HG03045 (cell line): ENCODE data around the gene CORO2B.

Experiments
- ATAC-seq: cut with Tn5 transposase; IDR thresholded peaks from one replicate; pipeline ENCODE4 v1.9.1; 2021; ENCODE audit warnings: mild to moderate bottlenecking, moderate library complexity; ENCODE audit not compliant: unreplicated experiment

The CORO2B gene

DNA sequence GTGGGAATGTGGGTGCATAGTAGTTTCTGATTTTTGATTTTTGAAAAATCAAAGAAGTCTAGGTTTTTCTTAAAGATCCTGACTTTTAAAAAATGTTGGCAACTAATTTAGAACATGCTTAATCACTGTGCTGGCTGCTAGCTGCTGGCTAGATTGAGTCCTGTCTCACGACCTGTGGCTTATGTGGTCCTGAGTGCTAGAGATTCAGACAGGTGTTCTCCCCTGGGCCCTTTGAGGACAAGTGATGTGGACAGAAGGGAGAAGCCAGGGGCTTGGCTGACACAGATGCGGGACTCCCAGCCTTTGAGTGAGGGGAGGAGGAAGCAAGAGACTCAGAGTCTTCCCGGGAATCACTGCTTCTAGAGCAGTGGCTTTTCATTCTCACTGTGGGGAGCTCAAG, 47.5 kb downstream of the CORO2B start:
- no peak for ATAC-seq

DNA sequence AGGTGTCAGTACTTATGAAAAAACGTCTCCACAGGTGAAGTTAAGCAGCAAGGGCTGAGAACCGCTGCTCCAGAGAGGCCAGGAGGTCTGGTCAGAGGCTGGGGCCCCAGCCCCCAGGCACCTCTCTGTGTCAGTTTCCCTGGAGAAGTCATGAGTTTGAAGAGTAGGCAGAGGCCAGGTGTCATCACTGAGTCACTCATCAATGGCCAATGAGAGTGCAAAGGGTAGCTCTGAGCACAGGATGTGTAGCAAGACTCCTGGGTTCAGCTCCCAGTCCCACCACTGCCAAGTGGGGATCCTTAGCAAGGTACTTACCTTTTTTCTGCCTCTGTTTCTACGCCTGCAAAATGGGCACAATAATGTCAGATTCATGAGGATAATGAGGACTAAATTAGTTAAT, 47.9 kb downstream of the CORO2B start:
- ATAC-seq, result no peak

DNA sequence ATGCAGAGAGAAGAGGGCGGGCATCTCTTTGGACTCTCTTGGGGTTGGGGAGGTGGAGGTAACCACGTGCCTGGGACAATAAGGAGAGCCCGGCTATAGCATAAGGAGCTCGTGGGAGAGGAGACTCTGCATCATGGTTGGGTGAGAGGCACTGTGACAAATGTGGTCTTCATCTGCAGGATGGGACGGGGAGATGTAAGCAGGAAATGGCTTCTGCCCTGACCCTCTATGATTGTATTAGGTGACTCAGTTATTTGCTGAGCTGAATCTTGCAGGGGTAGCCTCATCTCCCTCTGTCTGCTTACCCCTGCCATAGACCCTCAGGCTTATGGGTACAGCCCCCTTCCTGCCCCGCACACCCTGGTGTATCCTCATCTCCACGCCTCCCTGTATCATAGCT, 48.7 kb downstream of the CORO2B start:
- ATAC-seq, result no peak

DNA sequence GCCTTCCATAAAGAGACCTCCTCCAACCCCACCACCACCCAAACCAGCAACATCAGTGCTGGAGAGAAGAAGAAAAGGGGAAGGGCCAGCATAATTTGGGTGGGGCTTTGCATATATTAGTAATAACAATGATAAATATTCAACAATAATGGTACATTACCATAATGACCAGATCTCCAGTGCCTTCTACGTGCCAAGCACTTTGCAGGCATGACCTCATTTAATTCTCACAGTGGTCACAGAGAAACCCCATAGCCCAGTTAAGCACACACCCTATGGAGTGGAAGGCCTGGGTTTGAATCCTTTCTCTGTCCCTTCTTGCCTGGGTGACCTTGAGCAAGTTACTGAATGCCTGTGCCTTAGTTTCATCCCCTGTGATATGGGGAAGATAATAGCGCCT, 49.2 kb downstream of the CORO2B start:
- ATAC-seq, result no peak

DNA sequence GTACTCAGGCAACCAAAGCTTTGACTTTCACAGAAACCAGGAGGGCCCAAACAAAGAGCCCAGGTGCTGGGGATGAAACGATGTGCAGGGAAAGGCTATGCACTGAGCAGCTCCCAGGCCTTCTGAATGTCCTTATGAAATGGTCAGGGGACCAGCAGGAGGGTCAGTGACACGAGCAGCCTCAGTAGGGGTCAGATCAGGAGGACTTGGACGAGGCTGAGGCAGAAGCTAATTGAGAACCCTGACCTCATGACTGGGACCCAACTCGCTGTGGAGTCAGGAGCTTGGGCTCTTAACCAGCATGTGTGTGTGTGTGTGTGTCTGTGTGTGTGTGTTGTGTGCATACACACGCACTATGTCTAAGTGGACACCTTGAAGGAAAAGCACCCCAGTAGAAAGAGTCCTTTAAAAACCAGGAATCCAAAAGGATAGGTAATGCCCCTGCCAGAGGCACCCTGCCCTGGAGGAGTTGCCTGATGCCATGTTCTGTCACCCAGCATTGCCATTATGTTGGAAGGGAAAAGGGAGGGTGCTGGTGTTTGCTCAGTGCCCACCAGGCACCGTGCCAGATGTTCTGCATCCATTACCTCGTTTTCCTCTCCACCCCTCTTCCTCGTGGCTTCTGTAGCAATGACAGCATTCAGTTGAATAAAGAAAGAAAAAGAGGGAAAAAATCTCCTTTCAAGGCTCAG, 50.9 kb downstream of the CORO2B start:
- ATAC-seq, result no peak

DNA sequence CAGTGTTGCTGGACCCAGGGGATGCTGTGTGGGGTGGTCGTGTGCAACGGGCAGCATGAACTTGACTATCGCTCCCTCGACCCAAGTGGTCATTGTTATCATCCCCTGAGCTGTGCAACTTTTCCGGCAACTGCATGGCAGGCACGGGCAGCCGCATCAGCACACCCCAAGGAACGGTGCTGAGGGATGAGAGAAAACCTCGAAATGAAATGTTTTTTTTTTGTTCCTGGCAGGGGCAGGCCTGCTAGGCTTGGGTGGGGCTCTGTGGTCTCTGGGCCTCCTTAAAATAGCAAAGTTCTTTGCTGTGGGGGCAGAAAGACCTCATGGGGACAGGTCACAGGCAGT, 51.4 kb downstream of the CORO2B start:
- ATAC-seq, result no peak

DNA sequence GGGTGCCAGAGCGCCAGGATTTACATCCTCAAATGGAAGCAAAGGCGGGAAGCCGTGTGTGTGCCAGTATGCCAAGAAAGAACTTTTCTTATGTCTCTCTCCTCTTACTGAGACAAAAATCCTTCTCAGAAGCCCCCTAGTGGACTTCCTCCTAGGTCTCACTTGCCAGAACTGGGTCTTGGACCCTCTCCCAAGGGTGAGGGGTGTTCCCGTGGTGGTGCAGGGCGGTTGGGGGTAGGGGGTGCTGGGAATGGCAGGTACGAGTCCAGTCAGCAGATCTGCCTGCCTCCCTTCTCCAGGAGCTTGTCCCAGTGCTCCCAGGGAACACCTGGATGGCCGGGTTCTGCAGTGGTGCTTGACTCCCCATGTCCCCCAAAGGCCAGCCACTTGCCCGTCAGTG, 52.0 kb downstream of the CORO2B start:
- ATAC-seq, result no peak

DNA sequence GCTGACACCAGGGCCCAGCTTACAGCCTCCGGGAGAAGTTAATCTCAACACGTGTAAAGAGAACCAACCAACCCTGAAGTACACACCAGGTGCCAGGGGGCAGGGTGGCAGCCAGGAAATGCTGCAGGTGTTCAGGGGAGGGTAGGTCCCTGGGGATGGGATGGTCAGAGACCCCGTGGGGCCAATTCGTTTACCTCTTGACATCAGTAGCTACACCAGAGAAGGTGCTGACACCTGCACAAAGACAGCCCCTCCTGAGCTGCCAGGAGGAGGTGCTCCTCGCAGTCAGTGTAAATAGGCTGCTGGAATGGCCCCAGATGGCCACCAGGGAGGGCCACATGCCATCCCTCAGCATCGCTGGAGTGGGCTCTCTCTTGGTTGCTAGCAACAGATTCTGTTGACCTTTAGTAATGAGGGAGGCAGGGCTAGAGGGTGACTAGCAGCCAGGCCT, 52.8 kb downstream of the CORO2B start:
- no peak for ATAC-seq

DNA sequence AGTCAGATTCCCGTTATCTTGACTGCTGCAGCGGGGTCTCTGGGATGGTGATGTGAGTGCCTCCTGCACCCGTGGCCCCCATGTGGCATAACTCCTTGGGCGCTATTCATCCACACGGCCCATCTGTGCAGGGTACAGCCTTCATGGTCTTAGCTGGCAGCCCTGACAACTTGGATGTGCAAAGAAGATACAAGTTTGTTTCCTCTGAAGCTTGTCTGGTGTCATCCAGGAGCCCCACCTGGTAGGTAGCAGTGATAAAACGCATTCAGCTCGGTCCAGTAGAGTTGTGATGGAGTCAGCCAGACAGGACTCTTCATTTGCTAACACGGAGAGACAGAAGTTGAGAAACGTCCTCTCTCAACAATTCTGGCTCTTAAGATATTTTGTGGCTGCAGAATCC, 53.3 kb downstream of the CORO2B start:
- ATAC-seq, result no peak

DNA sequence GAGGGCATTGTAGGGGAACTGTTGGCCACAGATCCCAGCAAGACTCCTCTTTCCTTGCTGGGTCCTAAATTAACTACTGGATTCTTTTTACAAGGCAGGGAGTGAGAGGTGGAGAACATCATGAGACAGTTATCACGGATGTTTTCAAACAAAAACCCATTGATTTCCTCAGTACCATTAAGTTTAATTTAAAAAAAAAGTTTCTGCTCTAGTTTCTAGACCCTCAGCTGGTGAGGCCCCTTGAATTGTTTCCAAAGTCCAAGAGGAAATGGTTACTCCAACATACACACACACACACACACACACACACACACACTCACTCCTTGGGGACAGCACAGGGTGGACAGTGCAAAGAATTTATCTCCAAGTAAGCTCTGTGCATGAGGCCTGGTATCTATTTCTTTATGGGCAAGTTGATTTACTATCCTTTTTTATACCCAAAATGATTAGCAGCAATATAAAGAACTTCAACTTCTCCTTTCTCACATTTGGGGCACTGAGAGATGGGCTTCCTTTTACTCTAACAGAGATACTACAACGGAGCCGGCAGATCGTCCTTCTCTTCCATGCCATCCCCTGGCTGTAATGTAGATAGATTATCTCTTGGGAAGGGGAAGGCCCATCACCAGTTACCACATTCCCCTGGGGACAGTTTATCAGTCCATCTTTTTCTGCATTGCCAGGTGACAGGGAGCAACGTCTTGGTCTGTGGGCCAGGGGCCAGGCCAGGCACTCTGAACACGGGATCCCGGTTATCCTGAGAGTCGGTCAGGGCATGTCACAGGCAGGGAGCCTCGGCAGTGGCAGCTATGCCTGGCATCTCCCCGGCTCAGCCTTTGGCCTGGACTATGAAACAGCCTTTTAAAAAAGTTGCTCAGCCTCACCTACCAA, 54.7 kb downstream of the CORO2B start:
- no peak for ATAC-seq

DNA sequence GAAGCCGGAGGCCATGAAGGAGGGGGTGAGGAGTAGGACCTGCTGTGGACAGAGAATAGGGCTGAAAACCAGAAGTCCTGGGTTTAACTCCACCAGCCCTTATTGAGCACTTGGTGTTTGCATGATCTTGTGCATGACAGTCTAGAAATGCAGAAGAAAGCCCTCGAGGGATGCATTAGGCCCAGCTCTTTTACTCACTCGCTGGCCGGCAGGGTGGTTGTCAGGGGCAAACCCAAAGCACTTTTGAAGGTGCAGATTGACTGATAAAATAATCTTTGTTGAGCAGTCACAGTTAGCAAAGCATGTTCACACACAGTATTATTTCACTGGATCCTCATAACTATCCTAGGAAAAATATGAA, 55.3 kb downstream of the CORO2B start:
- ATAC-seq, result no peak

DNA sequence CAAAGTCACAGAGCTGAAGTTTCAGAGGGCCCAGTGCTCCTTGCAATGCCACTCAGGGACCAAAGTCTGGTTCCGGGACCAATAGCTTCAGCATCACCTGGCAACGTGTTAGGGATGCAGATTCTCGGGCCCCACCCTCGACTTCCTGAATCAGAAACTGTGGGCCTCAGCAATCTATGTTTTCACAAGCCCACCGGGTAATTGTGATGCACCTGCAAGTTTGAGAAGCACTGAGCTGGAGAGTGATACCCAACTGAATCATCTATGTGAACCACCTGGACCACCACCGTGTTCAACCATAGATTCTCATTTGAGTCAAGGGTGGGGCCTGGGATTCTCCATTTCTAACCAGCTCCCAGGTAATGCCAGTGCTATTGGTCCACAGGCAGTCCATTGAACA, 55.7 kb downstream of the CORO2B start:
- no peak for ATAC-seq

DNA sequence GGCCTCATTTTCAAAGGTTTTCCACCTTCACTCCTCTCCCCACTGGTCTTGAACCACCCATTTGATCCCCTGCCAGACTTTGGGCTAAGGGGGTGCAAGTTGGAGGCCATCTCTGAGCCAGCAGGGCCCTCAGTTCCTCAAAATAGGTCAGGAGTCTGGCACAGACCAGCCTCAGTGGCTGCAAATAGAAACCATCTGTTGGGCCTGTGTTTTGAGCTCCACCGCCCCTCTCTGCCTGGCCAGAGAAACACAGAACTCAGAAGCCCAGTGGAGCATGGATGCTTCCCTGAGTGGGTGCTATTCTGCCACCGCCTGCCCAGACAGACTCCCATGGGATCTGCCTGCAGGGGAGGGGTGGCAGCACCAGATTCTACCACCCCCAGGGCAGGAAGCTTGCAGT, 56.3 kb downstream of the CORO2B start:
- no peak for ATAC-seq

DNA sequence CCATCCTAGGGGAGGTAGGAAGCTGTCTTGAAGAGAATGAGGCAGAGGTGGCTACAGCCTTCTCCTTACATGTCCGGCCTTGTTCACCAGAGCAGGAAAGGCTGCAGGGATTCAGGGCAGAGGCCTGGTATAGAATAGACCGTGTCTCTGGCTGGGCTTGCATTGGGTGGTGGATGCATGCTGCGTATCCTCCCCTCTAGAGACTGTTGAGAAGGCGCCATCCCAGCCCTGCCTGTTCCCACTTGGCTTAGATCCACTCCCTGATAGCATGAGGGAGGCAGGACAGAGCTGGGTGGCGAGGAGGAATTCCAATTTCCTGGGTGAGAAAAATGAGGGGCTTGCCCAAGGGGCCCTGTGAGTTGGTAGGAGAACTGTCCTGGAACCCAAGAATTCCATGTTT, 57.5 kb downstream of the CORO2B start:
- ATAC-seq, result no peak

DNA sequence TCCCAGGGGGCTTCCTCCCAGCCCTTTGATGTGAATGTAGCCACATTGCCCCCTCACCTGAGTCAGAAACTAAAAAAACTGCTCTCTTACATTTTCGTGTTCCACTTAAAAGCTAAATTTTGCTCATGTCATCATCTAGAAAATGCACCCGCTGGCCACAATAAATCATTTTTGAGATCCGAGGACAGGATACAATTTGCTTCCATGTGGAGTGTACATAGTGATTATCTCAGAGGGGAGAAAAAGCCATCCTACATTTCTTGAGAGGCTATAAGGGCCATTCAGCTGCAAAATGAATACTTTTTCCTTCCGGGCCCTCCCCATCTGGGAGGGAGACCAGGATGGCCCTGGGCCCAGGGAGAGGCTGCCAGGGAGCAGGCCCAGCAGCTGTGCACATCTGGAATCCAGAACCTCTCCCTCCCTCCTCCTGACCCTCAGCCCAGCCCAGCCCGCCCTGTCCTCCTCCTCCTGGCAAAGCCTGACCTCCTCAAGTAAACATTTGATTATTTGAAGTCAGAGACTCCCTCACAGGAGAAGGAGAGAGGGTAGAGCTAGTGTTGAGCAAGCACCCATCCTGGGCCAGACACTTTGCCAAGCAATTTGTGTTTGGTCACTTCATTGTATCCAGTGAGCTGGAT, 59.1 kb downstream of the CORO2B start:
- ATAC-seq, result no peak

DNA sequence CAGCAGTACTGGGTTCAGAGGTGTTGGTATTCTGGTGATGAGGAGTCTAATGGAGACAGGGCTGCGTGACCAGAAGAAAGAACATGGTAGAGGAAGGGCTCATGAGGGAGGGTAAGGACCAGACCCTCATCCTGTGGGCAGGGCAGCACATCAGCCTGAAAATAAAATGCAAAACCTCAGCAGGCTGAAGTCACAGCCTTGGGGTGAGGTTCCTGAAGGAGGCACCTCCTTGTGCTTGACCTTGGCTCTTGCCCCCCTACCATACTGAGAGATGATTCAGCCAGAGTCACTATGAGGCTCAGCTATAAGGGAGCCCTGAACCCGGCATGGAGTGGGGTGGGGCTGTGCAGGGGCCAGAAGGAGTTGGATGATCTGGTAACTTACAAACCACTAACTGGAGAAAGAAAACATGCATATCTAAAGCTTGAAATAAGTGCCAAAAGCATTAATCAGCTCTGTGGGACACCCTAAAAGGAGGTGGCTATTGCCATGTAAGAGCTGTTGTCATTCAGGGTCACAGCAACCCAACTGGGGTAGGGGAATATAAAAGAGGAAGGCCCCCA, 60.2 kb downstream of the CORO2B start:
- no peak for ATAC-seq

DNA sequence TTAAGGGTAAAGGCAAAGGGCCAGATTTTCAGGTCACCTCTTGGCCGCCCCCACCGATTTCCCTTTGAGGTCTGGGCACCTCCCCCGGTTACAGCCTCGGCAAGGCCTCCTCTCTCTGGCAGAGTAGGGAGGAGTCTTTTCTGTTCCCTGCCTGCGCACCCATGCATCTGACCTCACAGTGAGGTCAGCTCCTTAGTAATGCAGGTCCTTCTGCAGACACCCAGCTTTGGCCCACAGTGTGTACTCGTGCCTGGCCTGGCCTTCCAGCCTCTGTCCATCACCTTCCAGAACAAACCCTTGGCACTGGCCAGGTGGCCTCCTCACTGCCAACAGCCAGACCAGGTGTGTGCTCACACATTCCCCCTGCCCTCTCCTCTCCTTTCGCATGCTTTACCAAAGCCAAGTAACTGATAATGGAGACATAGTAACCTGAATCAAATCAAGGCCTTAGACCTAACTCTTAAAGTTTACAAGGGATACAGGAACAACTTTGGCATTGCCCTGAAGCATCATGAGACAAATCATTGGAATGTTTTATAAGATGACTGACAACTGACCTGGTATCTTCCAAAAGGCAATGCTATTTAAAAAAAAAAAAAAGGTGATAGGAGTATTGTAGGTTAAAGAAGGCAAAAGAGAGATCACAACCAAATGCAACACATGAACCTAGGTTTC, 61.3 kb downstream of the CORO2B start:
- ATAC-seq, result no peak

DNA sequence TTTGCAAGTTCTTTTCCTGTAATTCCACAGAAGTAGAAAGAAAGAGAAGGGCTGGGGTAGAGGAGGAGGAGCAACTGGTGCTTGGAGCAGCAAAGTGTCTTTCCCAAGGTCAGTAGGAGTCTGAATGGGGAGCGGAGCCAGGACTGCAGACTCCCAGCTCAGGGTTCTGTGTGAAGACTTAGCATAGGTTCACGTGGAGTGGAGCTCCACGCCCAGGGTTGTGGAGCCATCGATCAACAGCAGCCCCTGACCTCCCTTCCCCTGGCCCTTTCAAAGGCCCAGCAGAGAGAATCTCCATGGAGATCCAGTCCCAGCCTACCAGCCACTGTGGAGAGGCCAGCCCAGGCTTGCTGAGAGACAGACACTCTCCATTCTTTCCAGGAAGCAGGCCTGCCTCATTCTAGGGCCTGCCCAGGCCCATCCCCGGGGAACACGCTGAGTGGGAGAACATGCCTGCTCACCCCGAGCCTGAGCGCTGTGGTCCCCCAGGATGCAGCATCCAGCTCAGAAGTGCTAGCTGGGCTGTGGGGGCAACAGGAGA, 62.1 kb downstream of the CORO2B start:
- no peak for ATAC-seq

DNA sequence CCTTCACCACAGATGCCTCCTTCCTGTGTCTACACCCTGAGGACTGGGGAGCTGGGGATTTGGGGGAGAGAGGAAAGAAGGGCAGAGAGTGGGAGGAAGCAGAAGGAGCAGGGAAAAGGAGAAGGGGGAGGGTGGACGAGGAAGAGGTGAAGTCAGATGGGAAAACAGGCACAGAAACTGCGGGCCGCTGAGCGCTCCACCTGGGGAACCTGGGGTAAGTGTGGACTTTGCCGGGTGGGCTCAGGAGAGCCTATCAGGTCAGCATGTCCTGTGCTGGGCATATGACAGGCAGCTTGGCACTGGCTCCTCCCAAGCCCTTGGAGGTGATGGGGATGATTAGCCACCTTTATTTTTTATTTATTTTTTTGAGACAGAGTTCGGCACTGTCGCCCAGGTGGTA, 62.6 kb downstream of the CORO2B start:
- ATAC-seq, result no peak

DNA sequence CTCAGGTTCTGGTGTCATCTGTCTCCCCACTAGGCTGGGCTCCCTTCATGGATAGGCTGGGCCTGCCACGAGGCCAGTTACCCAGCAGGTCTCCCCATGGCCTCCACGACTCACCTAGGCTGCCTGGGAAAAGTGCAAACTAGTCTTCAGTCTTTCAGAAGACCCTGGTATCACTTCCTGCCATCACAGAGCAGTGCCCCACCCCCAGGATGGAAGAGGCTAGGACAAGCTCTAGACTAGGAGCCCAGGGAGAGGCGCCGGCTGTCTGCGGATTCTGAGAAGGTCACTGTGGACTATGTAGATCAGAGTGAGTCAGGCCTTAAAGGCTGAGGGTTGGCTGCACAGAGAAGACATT, 63.7 kb downstream of the CORO2B start:
- no peak for ATAC-seq

DNA sequence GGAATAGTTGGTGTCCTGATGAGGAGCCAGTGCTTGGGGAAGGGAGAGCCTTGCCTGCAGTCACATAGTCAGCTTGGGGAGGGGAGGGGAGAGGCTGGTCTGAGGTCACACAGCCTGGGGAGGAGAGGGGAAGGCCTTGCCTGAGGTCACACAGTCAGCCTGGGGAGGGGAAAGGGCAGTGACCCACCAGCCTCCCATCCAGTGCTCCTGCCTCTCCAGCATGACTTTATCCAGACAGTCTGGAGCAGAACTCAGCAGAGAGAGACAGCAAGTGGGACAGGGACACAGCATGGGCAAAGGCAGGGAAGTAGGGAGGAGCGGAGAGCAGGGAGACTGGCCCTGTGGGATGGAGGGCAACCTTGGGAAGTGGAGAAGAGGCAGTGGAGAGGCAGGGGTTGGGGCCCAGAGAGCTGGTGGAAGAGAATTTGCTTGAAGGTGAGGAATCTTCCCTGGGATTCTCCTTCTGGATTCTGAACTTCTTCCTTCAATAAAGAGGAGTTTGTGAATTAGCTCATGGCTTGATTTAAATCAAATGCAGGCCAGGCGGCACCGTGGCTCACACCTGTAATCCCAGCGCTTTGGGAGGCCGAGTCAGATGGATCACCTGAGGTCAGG, 64.5 kb downstream of the CORO2B start:
- ATAC-seq, result no peak
